ENCODE data around the gene THAP11. TPM values are rescaled to one million over a fixed set of nuclear protein-coding genes. Genes with fewer than 3 reads are reported as not detected.

Gene THAP11
- total RNA-seq: 29.0 and 34.7 TPM in 2 replicates

DNA sequence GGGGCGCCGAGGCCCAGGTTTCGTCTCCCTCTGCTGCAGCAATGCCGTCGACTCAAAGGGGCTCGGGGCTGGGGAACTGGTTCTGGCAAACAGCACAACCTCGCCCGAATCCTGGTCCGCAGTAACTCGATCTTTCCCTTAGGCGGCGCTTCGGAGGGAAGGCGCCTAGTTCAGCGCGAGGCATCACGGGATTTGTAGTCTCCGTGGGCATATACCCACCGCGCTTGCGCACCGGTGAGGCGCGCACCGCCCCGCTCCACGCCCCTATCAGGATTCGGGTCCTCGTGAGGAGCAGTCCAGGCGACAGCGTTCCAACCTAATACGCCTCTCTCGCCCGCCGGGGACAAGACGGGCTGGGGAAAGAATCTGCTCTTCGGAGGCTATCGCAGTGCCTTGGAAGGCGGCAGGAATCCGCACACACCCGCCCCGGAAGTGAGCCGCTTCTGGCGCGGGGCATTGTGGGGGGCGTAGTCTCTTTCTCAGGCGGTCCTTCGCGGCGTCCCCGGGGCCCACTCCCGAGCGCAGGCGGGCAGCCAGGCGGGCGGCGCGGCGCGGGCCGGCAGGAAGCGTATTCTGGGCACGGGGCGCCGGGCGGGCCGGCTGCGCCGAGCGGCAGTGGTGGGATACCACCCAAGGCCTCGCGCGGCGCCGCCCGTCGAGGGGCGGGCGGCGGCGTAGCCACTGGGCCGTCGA, at the start of gene THAP11:
TSS of gene THAP11 (plus strand) at position 505 of the 693 bp plus-strand sequence. CDS start 235 bp downstream, outside the sequence.

DNA sequence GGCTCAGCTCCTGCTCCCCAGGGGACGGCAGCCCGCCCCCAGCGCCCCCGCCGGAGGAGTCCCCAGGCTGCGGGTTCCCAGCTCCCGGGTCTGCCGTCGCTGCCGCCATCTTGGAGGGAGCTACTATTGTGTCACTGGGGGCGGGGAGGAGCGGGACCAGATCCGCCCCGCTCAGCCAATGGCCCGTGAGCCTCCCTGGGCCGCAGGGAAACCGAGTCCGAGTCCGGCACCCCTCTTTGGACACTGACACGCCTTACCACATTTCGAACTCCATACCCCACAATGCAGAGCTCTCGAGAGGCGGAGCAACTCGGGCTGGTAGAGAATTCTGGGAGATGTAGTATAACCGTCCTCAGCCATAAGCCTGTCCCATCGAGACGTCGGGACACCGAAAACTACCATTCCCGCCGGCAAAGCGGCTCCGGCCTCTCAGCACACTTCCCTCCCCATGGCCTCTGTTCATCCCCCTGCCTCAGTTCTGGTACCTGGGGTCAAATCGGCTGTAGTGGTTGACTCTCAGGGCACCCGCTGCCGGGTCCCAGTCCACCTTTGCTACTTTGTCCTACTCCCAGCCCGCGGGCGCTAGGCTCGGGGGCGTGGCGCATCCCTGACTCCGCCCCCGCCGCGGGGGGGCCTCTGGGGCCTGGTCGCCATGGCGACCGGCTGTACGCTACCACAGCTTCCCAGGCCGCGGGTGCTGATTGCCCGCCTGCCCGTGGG, 35.5 kb upstream of the THAP11 start, which contains the start of the genes RANBP10 and TSNAXIP1:
TSS of gene RANBP10 (minus strand) at position 133 of the 720 bp plus-strand sequence. CDS start at position 109, 24 bp downstream.
TSS of gene TSNAXIP1 (plus strand) at position 462 of the 720 bp plus-strand sequence. CDS start 261 bp downstream, outside the sequence.

DNA sequence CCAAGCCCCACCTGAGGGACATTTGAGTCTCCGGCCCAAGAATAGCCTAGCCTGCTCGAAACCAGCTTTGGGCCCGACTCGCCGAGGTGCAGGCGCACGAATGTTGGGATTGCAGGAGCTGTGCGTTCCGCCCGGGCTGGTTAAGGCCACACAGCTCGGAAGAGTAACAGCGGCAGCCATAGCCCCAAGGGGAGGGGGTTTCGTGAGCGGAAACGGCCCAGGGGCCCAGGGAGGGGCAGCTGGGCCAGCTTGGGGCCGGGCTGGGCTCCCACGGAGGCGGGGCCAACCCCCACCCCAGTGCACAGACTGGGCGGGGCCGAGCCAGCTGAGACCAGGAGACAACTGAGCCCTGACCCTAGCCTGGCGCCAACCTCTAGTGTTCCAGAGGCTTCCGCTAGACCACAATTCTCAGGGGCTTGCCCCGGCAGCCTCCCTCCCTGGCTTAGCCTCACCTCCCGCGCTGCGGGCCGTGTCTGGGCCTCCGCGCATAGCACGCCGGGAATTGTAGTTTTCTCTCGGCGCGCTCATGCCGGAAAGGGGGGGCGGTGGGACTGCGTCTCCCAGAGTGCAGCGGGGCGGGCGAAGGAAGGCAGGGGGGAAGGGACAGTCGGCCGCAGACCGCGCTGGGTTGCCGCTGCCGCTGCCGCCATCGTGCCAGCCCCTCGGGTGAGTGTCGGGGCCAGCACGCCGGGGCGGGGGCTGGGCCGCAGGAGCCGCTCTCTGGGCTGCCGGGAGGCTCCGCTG, 4.4 kb downstream of the THAP11 start, which contains the start of gene NUTF2:
TSS of gene NUTF2 (plus strand) at position 614 of the 744 bp plus-strand sequence. CDS start 18,198 bp downstream, outside the sequence.

DNA sequence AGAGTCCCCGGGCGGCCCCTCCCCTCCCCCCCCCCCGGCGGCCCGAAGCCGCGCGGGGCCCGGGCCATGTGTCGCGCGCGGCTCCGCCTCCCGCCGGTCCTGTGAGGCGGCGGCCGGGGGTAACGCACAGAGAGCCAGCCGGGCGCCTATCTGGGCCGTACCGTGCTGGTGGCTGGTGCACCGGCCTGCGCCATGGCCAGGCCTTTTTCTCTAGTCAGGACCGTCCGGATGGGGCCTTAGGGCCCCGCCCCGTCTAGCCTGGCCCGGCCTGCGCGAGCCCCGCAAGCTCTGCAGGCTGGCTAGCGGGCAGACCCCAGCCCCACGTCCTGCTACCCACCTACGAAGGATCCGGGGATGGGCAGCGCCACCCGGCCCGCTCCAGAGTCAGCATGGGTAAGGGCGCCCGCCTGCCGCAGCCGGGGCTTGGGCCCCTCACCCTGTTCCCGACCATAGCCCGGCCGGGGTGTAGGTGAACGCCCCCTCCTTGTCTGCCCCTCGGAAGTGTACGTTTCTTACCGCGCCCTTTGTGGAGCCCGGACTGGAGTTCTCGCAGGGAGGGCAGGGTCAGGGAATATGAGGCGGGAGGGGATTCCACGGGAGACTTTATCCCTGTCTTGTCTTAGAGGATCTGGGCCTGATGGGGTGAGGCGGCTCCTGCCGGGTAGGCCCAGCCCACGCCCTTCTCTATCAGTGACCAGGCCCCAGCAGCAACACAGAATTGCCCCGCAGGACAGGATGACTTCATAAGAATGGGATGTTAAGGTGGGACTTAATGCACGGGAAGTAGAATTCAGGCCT, 5.1 kb downstream of the THAP11 start, which contains the start of gene CENPT:
TSS of gene CENPT (minus strand) at position 630 of the 798 bp plus-strand sequence. CDS start 13,834 bp downstream, outside the sequence.

DNA sequence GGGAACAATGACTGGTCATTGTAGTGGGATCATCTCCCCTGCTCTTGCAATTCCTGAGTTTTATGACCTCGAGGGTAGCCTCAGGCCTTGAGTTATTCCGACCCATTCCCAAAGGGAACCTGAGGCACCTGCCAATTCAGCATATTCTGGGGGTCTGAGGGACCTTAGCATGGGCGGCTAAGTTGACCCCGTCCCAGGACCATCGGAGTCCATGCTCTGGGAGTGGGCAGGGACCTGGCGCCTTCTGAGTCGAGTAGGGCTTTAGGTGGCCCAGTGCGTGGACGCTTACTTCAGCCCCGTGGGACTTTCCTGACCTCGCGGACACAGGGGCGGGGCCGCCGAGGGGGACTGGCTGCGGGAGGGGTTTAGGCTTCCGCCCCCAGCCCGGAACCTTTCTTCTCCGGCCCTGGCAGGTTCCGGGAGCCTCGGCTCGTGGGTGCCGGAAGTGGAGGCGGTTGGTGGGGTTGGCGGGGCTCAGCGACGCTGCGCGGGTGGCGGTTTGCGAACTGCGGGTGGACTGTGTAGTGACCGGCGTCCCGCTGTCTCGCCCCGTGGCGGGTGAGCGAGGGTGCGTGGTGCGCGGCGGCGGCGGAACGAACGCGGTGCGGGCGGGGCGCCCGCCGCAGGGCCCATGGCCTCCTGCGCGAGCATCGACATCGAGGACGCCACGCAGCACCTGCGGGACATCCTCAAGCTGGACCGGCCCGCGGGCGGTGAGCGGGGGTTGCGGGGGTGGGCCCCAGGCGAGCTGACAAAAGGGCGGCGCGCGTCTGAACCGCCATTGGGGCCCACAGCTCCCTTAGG, 30.7 kb downstream of the THAP11 start, which contains the start of gene EDC4:
TSS of gene EDC4 (plus strand) at position 422 of the 804 bp plus-strand sequence. CDS start at position 632, 210 bp downstream.

DNA sequence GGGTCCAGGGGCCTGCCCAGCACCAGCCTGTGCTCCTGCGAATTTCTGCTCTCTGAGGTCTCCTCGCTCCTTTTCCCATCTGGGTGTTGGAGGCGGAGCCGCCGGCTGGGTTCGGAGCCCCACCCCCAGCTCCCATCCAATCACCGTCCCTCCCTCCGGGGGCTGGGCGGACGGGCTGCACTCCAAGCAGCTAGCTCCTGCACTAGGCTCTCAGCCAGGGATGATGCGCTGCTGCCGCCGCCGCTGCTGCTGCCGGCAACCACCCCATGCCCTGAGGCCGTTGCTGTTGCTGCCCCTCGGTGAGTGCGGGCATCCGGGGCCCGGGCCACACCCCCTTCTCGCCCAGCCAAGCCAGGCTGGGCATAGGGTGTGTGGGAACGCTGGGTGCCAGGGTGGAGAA, 42.6 kb downstream of the THAP11 start, which contains the start of gene NRN1L:
TSS of gene NRN1L (plus strand) at position 202 of the 400 bp plus-strand sequence. CDS start at position 221, 19 bp downstream.

DNA sequence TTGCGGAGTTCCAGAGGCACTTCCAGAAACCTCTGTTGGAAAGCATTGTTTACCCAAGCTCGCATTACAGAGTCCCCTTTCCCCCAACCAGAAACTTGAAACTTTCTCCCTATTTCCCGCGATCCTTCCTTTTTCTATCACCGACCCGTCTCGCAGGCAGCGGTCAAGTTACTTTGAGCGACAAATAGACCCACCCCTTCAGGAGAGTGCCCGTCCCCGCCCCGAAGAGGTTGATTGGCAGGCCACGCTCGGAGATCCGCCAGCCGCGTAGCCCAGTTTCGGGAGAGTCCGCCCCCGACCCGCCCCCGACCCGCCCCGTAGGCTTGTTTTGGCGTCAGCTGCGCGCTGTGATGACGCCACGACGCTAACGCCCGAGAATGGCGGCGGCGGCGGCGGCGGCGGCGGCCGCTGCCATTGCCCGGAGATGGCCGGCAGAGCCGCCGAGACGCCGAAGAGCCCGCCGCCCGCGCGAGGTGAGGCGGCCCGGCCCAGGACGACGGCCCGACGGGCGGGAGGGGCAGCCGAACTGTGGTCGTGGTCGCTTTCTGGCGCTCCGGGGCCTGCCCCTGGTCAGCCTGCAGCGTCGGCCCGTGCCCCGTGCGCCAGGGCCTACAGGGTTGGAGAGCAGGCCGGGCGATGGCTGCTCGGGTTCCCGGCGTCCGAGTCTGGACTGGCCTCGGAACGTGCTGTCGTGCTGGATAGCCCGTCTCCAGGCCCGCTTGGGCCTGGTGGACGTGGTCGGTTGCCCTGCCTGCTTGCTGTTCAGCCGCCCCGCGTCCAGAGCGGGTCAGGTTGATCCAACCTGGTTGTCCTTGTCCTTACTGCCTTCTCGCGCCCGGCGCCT, 51.0 kb downstream of the THAP11 start, which contains the start of gene PSKH1:
TSS of gene PSKH1 (plus strand) at position 356 of the 844 bp plus-strand sequence. CDS start 15,496 bp downstream, outside the sequence.

Other genes with a start within 250 kb of the THAP11 start
- gene CARMIL2, start 197.2 kb upstream of the THAP11 start, total RNA-seq: under 0.01 and 0.07 TPM in 2 replicates
- gene ACD, start 182.1 kb upstream of the THAP11 start, total RNA-seq: 10.3 and 13.8 TPM in 2 replicates
- gene PARD6A, start 181.4 kb upstream of the THAP11 start, total RNA-seq: 0.57 and 5.8 TPM in 2 replicates
- 13.2 and 17.4 TPM in 2 replicates for gene ENKD1, start 175.6 kb upstream of the THAP11 start, total RNA-seq
- gene C16orf86, start 175.5 kb upstream of the THAP11 start, total RNA-seq: 0.34 and 0.85 TPM in 2 replicates
- 15.4 and 23.6 TPM in 2 replicates for gene GFOD2, start 123.0 kb upstream of the THAP11 start, total RNA-seq
- gene RANBP10, start 35.8 kb upstream of the THAP11 start, total RNA-seq: 3.8 and 9.8 TPM in 2 replicates
- 0.50 TPM in 1 of 2 replicates, not detected in the other for gene TSNAXIP1, start 35.4 kb upstream of the THAP11 start, total RNA-seq
- gene NUTF2, start 4.6 kb downstream of the THAP11 start, total RNA-seq: 140 and 141 TPM in 2 replicates
- 10.3 and 16.2 TPM in 2 replicates for gene CENPT, start 5.4 kb downstream of the THAP11 start, total RNA-seq
- gene EDC4, start 30.7 kb downstream of the THAP11 start, total RNA-seq: 36.6 and 71.5 TPM in 2 replicates
- gene NRN1L, start 42.6 kb downstream of the THAP11 start, total RNA-seq: 0.21 and 0.34 TPM in 2 replicates
- 9.6 and 28.2 TPM in 2 replicates for gene PSKH1, start 50.9 kb downstream of the THAP11 start, total RNA-seq
- 0.21 and 0.34 TPM in 2 replicates for gene CTRL, start 89.5 kb downstream of the THAP11 start, total RNA-seq
- 16.1 and 16.8 TPM in 2 replicates for gene PSMB10, start 94.5 kb downstream of the THAP11 start, total RNA-seq
- gene LCAT, start 101.8 kb downstream of the THAP11 start, total RNA-seq: 1.7 and 4.6 TPM in 2 replicates
- gene SLC12A4, start 126.3 kb downstream of the THAP11 start, total RNA-seq: 31.1 and 41.5 TPM in 2 replicates
- gene DPEP3, start 138.2 kb downstream of the THAP11 start, total RNA-seq: not detected in 2 replicates
- gene DPEP2, start 157.2 kb downstream of the THAP11 start, total RNA-seq: not detected in 2 replicates
- not detected in 2 replicates for gene DPEP2NB, start 173.6 kb downstream of the THAP11 start, total RNA-seq
- gene DDX28, start 180.9 kb downstream of the THAP11 start, total RNA-seq: 13.2 and 18.1 TPM in 2 replicates
- 23.3 and 24.6 TPM in 2 replicates for gene DUS2, start 181.0 kb downstream of the THAP11 start, total RNA-seq
- gene NFATC3, start 243.1 kb downstream of the THAP11 start, total RNA-seq: 11.6 and 16.2 TPM in 2 replicates

Measured in nasal cavity respiratory epithelium epithelial cell of viscerocranial mucosa (primary cell).